ENCODE data around the gene NCBP2.

NCBP2 gene

DNA sequence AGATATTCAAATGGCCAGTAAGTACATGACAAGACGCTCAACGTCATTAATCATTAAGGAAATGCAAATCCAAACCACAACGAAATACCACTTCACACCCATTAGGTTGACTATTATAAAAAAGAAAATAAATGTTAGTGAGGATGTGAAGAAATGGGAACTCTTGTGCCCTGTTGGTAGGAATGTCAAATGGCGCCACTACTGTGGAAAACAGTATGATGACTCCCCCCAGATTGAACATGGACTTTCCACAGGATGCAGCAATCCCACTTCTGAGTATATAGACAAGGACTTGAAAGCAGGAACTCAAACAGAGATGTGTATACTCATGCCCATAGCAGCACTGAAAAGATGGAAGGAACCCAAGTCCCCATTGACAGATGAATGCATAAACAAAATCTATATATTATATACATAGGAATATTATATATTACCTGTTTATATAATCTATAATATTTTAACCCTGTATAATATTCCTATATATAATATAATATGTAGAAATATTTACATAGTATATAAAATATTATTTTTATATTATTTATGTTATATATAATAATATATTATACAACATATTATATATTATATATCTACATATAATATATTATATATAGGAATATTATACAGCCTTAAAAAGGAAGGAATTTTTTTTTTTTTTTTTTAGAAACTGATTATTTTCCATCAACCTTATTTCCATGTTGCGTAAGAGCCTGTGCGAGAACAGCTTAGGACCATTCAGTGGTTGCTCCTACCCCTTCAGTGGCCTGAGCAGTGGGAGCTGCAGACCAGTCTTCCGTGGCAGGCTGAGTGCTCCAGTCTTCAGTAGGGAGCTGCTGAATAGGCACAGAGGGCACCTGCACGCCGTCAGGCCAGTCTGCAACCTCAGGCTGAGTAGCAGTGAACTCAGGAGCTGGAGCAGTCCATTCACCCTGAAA, 43.9 kb upstream of the NCBP2 start:
- TF ChIP-seq, protein P1, sequence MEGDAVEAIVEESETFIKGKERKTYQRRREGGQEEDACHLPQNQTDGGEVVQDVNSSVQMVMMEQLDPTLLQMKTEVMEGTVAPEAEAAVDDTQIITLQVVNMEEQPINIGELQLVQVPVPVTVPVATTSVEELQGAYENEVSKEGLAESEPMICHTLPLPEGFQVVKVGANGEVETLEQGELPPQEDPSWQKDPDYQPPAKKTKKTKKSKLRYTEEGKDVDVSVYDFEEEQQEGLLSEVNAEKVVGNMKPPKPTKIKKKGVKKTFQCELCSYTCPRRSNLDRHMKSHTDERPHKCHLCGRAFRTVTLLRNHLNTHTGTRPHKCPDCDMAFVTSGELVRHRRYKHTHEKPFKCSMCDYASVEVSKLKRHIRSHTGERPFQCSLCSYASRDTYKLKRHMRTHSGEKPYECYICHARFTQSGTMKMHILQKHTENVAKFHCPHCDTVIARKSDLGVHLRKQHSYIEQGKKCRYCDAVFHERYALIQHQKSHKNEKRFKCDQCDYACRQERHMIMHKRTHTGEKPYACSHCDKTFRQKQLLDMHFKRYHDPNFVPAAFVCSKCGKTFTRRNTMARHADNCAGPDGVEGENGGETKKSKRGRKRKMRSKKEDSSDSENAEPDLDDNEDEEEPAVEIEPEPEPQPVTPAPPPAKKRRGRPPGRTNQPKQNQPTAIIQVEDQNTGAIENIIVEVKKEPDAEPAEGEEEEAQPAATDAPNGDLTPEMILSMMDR (IDR thresholded peaks at IDR 0.05; ENCODE audit: low read depth, low read length) = no peak
- no peak overlapping the region for H3K4me3 ChIP-seq (ENCODE audit: low read depth, low read length)
- in situ Hi-C loops (cut with HindIII; ENCODE audit: low sequenced_read_pairs) = no loop called here
- no peak for DNase-seq (ENCODE audit: low read depth, low spot score)

GRCh38 chr3:196985298-196985697, 43.0 kb upstream of the NCBP2 start:
- H3K4me3 ChIP-seq (ENCODE audit: low read depth, low read length) = no peak overlapping the region
- no peak for DNase-seq (ENCODE audit: low read depth, low spot score)
- in situ Hi-C loops (cut with HindIII; ENCODE audit: low sequenced_read_pairs) = no loop called here
- TF ChIP-seq, protein P1 (IDR thresholded peaks at IDR 0.05; ENCODE audit: low read depth, low read length) = no peak

GRCh38 chr3:196983186-196983585, 40.9 kb upstream of the NCBP2 start:
- TF ChIP-seq, protein P1 (IDR thresholded peaks at IDR 0.05; ENCODE audit: low read depth, low read length) = no peak
- DNase-seq (ENCODE audit: low read depth, low spot score) = no peak
- H3K4me3 ChIP-seq (ENCODE audit: low read depth, low read length) = no peak overlapping the region
- in situ Hi-C loops (cut with HindIII; ENCODE audit: low sequenced_read_pairs) = no loop called here

DNA sequence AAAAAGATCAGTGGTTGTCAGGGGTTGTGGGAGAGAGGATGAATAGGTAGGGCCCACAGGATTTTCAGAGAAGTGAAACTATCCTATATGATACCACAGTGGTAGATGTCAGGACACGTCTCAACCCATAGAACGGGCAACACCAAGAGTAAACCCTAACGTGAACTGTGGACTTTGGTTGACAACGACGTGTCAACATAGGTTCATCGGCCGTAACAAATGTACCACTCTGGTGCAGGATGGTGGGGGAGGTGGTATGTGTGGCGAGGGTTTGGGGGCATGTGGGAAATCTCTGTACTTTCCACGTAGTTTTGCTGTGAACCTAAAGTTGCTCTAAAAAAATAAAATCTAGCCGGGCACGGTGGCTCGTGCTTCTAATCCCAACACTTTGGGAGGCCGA, 39.3 kb upstream of the NCBP2 start:
- no peak overlapping the region for H3K4me3 ChIP-seq (ENCODE audit: low read depth, low read length)
- TF ChIP-seq, protein P1 (IDR thresholded peaks at IDR 0.05; ENCODE audit: low read depth, low read length) = no peak
- in situ Hi-C loops (cut with HindIII; ENCODE audit: low sequenced_read_pairs) = no loop called here
- no peak for DNase-seq (ENCODE audit: low read depth, low spot score)

GRCh38 chr3:196979545-196979944, 37.2 kb upstream of the NCBP2 start:
- no peak overlapping the region for H3K4me3 ChIP-seq (ENCODE audit: low read depth, low read length)
- no peak for DNase-seq (ENCODE audit: low read depth, low spot score)
- in situ Hi-C loops (cut with HindIII; ENCODE audit: low sequenced_read_pairs) = no loop called here
- TF ChIP-seq, protein P1 (IDR thresholded peaks at IDR 0.05; ENCODE audit: low read depth, low read length) = no peak

DNA sequence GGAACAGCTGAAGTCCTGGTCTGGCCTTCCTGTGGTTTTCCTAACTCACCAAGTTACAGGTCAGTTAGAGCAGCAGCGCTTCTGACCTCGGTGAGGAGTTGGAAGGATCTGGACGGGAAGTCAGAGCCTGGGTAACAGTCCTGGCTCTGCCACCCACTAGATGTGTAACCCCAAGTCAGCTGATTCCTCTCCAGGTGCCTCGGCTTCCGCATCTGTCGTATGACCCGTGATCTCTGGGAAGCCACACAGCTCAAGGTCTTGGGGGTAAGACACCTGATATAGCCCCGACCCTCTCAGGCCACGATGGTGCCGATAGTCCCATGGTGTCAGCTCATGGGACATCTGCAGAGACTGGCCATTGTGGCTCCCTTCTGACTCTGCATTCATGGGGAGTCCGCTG, 34.6 kb upstream of the NCBP2 start:
- TF ChIP-seq, protein P1 (IDR thresholded peaks at IDR 0.05; ENCODE audit: low read depth, low read length) = no peak
- DNase-seq (ENCODE audit: low read depth, low spot score) = no peak
- in situ Hi-C loops (cut with HindIII; ENCODE audit: low sequenced_read_pairs) = no loop called here
- no peak overlapping the region for H3K4me3 ChIP-seq (ENCODE audit: low read depth, low read length)
